K562 (cell line): ENCODE data around the gene TM4SF4. TPM values are rescaled to one million over a fixed set of nuclear protein-coding genes. Genes with fewer than 3 reads are reported as not detected.
A peak's percentile ranks its signal among the peaks of the same experiment; 100 is the strongest.

Source experiments
- ATAC-seq: fragments of 200-7000 bp; cut with Tn5 transposase; 3 replicates; pipeline ENCODE4 v1.9.1; 2020; ENCODE audit warnings: moderate library complexity
- BruUV-seq: library from RNA; stranded (reverse); fragments of 400-500 nt; replicated peaks from 2 replicates; lab custom pipeline; 2021; lab: Mats Ljungman, UMichigan
- CTCF ChIA-PET: fragments of 300-600 bp; formaldehyde crosslinking; extraction: SDS; loops from one replicate; lab custom pipeline; 2021; ENCODE audit warnings: low intra/inter-chr PET ratio; lab: Yijun Ruan, JAX
- POLR2A ChIA-PET: fragments of 300-600, 350-650 bp; sonication (Branson Sonifier 250); formaldehyde crosslinking; extraction: SDS; loops from one replicate; lab custom pipeline; 2021; ENCODE audit warnings: antibody characterized with exemption, inconsistent platforms; lab: Yijun Ruan, JAX
- DNase-seq, 4 experiments: peaks; one replicate each; pipeline versions ENCODE4 v3.0.0 to v3.0.0-alpha.2; 2011 to 2018; ENCODE audit warnings: low spot score in 3 of 4, mixed read lengths in 3 of 4; ENCODE audit errors: extremely low read depth in 1 of 4
- FAIRE-seq: peaks from 2 replicates; lab custom pipeline; 2011; peaks lifted over from hg19 to GRCh38; lab: Jason Lieb, UNC
- H2AFZ ChIP-seq: 2 replicates; pipeline ENCODE4 v1.6.0; 2011; ENCODE audit warnings: low read depth, low read length, control low read depth, inconsistent platforms
- H3K27ac ChIP-seq: fragments of 200-600 bp; 3 replicates; pipeline ENCODE4 v1.8.0; 2011; ENCODE audit warnings: low read depth, mild to moderate bottlenecking, control low read depth, inconsistent platforms, low read length, moderate library complexity, mixed read lengths; ENCODE audit errors: extremely low read depth
- H3K27me3 ChIP-seq, 2 experiments: fragments of 300-600 bp in 1 of 2; 2 replicates in 1 of 2; 3 replicates in 1 of 2; pipeline versions ENCODE4 v1.6.0 to v1.8.0; 2011; ENCODE audit warnings: inconsistent platforms in 2 of 2, low read length in 2 of 2, mild to moderate bottlenecking in 1 of 2, mixed read lengths in 1 of 2, moderate library complexity in 1 of 2; ENCODE audit not compliant: control insufficient read depth in 2 of 2, insufficient read depth in 2 of 2
- H3K36me3 ChIP-seq: fragments of 300-600 bp; 3 replicates; pipeline ENCODE4 v1.8.0; 2011; ENCODE audit warnings: mild to moderate bottlenecking, low read length, inconsistent platforms; ENCODE audit not compliant: control insufficient read depth, insufficient read depth
- H3K4me1 ChIP-seq, 2 experiments: fragments of 200-600 bp in 1 of 2; replicated peaks in 1 of 2; 2 replicates in 1 of 2; 3 replicates in 1 of 2; pipeline versions ENCODE4 v1.5.1 to v1.8.0; 2011; ENCODE audit warnings: inconsistent platforms in 2 of 2, low read length in 2 of 2, mild to moderate bottlenecking in 1 of 2, mixed read lengths in 1 of 2, moderate library complexity in 1 of 2; ENCODE audit not compliant: control insufficient read depth in 2 of 2, insufficient read depth in 2 of 2
- H3K4me2 ChIP-seq: 2 replicates; pipeline ENCODE4 v1.6.1; 2011; ENCODE audit warnings: low read length, control low read depth, inconsistent platforms, mixed read lengths; ENCODE audit not compliant: insufficient read depth
- H3K4me3 ChIP-seq: fragments of 200-600 bp; sonication (generic), shearing (Covaris generic); 2 replicates; pipeline ENCODE4 v1.5.1; 2016; ENCODE audit warnings: control low read depth, inconsistent platforms
- H3K79me2 ChIP-seq: fragments of 200-600 bp; 3 replicates; pipeline ENCODE4 v1.8.0; 2011; ENCODE audit warnings: low read length, inconsistent platforms; ENCODE audit not compliant: control insufficient read depth, insufficient read depth
- H3K9ac ChIP-seq, 2 experiments: 2 replicates each; pipeline versions ENCODE4 v1.6.0 to v1.6.1; 2011; ENCODE audit warnings: low read depth in 2 of 2, low read length in 2 of 2, control low read depth in 1 of 2, inconsistent platforms in 1 of 2, mild to moderate bottlenecking in 1 of 2, mixed read lengths in 1 of 2; ENCODE audit not compliant: insufficient read depth in 1 of 2
- H3K9me1 ChIP-seq: one replicate; pipeline ENCODE4 v1.6.0; 2011; ENCODE audit warnings: inconsistent platforms, mild to moderate bottlenecking, low read length, moderate library complexity; ENCODE audit not compliant: control insufficient read depth, insufficient read depth
- H3K9me3 ChIP-seq: replicated peaks from 2 replicates; pipeline ENCODE4 v1.5.1; 2011; ENCODE audit warnings: low read depth, low read length, inconsistent platforms; ENCODE audit not compliant: control insufficient read depth, insufficient read depth
- H4K20me1 ChIP-seq: replicated peaks from 2 replicates; pipeline ENCODE4 v1.6.1; 2011; ENCODE audit warnings: low read length, inconsistent platforms, mixed read lengths; ENCODE audit not compliant: control insufficient read depth, insufficient read depth
- ESRRB ChIP-seq: fragments of 250-450 bp; sonication (Bioruptor Pico); IDR thresholded peaks from 2 replicates; pipeline ENCODE4 v1.5.0; 2020; ENCODE audit warnings: mild to moderate bottlenecking, moderate library complexity, borderline replicate concordance
- NELFE ChIP-seq: IDR thresholded peaks from 2 replicates; pipeline ENCODE4 v1.6.1; 2011; ENCODE audit warnings: mild to moderate bottlenecking; ENCODE audit not compliant: insufficient read depth, insufficient read length
- NR3C1 ChIP-seq: sonication (generic); formaldehyde crosslinking; IDR thresholded peaks from 2 replicates; pipeline ENCODE4 v1.8.1; 2022; ENCODE audit warnings: missing genetic modification reagents
- NRF1 ChIP-seq, 2 experiments: fragments of 450-650 bp; IDR thresholded peaks in 1 of 2; conservative IDR thresholded peaks in 1 of 2; 2 replicates each; pipeline ENCODE4 v1.6.1; 2014; ENCODE audit warnings: mild to moderate bottlenecking in 2 of 2
- PTTG1 ChIP-seq: fragments of 450-650 bp; IDR thresholded peaks from 2 replicates; pipeline ENCODE4 v1.6.1; 2016; ENCODE audit warnings: low read depth, mild to moderate bottlenecking, missing genetic modification characterization, missing compliant biosample characterization
- TSC22D4 ChIP-seq: fragments of 450-650 bp; IDR thresholded peaks from 2 replicates; pipeline ENCODE4 v1.6.1; 2016; ENCODE audit warnings: missing genetic modification characterization, missing biosample characterization, control low read depth
- WHSC1 ChIP-seq: IDR thresholded peaks from one replicate; pipeline ENCODE4 v1.6.1; 2012; ENCODE audit warnings: low read length, control low read depth, inconsistent platforms
- WGBS: fragments of 100-300 bp; shearing (Covaris generic); methylation state at CpG from one replicate; pipeline ENCODE4 v1.1.6; 2016; ENCODE audit warnings: low coverage, mixed read lengths; ENCODE audit not compliant: insufficient coverage; ENCODE audit errors: missing lambda C conversion rate; 5-methylcytosine and 5-hydroxymethylcytosine counted together
- in situ Hi-C: fragments of 300-500 bp; cut with MboI; formaldehyde crosslinking; loops from 4 replicates; pipeline ENCODE4 v1.15.0; 2018; ENCODE audit warnings: inconsistent platforms, mixed read lengths
- intact Hi-C: fragments of 100-400 bp; cut with micrococcal nuclease; formaldehyde crosslinking; loops from 2 replicates; pipeline ENCODE4 v1.14.2; 2022
- polyA plus RNA-seq, 8 experiments: library from polyadenylated mRNA; depleted of rRNA in 4 of 8; stranded (reverse) in 5 of 8; unstranded in 3 of 8; fragments of >200 nt; fragmentation: Nextera tagmentation in 2 of 8; fragmentation: Illumina TruSeq in 1 of 8; extraction: Ambion mirVana in 2 of 8; extraction: Trizol in 1 of 8; gene quantifications; 2 replicates each; pipeline versions ENCODE4 v1.2.1 to v1.2.3, GENCODE V29; 2011 to 2014; ENCODE audit warnings: inconsistent platforms in 1 of 8, missing spikeins in 1 of 8
- total RNA-seq, 7 experiments: library from RNA; depleted of rRNA in 6 of 7; stranded (reverse); fragments of >200 nt in 6 of 7; fragmentation: Illumina TruSeq in 2 of 7; extraction: Trizol in 2 of 7; gene quantifications; 2 replicates each; pipeline versions ENCODE4 v1.2.1 to v1.2.3, GENCODE V29; 2011 to 2021; ENCODE audit warnings: low replicate concordance in 1 of 7
- TF ChIP-seq, protein P1 (sequence below): IDR thresholded peaks from 2 replicates; pipeline ENCODE4 v1.6.1; 2016; ENCODE audit warnings: missing genetic modification characterization, missing compliant biosample characterization
- TF ChIP-seq, protein P2 (sequence below): fragments of 450-650 bp; formaldehyde crosslinking; IDR thresholded peaks from 2 replicates; pipeline ENCODE4 v1.4.0; 2022; ENCODE audit warnings: missing genetic modification characterization
- TF ChIP-seq, protein P3 (sequence below): fragments of 250-450 bp; sonication (Bioruptor Pico); IDR thresholded peaks from 2 replicates; pipeline ENCODE4 v1.8.0; 2021; ENCODE audit warnings: moderate library complexity, mild to moderate bottlenecking, inconsistent platforms

Gene TM4SF4
- total and polyA plus RNA-seq, 9 of the 15 experiments (the other 6 are each of a cell fraction or from before 2014, with no cell fraction given) = 0.31 TPM; not detected in 8

DNA sequence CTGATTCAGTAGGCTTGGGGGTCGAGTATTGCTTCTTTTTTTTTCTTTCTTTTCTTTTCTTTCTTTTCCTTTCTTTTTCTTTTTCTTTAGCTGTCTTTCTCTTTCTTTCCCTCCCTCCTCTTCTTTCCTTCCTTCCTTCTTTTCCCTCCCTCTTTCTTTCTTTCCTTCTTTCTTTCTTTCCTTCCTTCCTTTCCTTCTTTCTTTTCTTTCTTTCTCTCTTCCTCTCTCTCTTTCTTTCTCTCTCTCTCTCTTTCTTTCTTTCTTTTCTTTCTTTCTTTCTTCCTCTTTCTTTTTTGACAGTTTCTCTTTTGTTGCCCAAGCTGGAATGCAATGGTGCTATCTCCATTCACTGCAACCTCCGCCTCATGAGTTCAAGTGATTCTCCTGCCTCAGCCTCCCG lies 36.0 kb downstream of the TM4SF4 start:
- H3K9ac ChIP-seq = no peak overlapping the region
- H3K9me3 ChIP-seq = no peaks in the 10 kb centered on the region
- POLR2A ChIA-PET = no interaction called here
- H3K4me1 ChIP-seq = no peaks in the 10 kb centered on the region
- H3K27ac ChIP-seq = no peak overlapping the region
- WGBS = 0% methylated on average over 2 of the region's 3 CpGs
- no peaks in the 10 kb centered on the region; the same call in 1 of the 2 replicates for H4K20me1 ChIP-seq
- no peak overlapping the region for H3K4me2 ChIP-seq
- intact Hi-C loops (no loop called here), in situ Hi-C loops (no loop called here)
- H3K79me2 ChIP-seq = no peaks in the 10 kb centered on the region
- no TSS peak for BruUV-seq
- H3K36me3 ChIP-seq = no peaks in the 10 kb centered on the region
- H3K27me3 ChIP-seq = peaks cover 3 to 20% of the 10 kb centered on the region in 2 experiments; a peak in 4 of 5 replicates
- FAIRE-seq (no peak), ATAC-seq (no peak), DNase-seq (no peak)
- no peak overlapping the region for H3K4me3 ChIP-seq
- H2AFZ ChIP-seq = no peak overlapping the region
- CTCF ChIA-PET = no interaction called here
- H3K9me1 ChIP-seq = no peaks in the 10 kb centered on the region
- no peak for TF ChIP-seq PTTG1 (tag)
- TF ChIP-seq, protein P1, sequence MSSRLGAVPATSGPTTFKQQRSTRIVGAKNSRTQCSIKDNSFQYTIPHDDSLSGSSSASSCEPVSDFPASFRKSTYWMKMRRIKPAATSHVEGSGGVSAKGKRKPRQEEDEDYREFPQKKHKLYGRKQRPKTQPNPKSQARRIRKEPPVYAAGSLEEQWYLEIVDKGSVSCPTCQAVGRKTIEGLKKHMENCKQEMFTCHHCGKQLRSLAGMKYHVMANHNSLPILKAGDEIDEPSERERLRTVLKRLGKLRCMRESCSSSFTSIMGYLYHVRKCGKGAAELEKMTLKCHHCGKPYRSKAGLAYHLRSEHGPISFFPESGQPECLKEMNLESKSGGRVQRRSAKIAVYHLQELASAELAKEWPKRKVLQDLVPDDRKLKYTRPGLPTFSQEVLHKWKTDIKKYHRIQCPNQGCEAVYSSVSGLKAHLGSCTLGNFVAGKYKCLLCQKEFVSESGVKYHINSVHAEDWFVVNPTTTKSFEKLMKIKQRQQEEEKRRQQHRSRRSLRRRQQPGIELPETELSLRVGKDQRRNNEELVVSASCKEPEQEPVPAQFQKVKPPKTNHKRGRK (tag) = peak; percentile 85

DNA sequence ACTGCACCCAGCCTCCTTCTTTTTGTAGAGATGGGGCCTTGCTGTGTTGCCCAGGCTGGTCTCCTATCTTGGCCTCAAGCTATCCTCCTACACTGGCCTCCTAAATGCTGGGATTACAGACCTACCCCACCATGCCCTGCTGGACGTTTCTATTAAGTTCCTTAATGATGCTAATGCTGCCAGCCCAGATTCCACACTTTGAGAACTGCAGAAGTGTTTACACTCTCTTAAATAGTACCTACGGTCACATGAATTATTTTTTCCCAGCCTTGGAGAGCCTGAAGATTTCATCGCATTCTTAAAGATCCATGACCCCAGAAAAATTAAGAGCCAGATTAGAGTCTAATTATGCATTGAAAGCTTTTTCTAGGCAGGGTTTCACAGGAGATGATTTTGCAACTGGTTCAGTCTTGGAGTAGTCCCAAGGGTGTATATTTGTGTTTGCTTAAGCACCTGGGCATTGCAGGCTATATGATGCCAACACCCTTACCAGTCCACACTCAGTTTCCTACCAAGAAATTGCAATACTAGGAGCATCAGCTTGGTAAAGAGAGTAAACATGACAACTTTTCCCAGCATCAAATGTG lies 36.6 kb downstream of the TM4SF4 start:
- Histone ChIP-seq H3K4me2 (no peak overlapping the region), H2AFZ (no peak overlapping the region), H3K9me3 (no peaks in the 10 kb centered on the region), H3K79me2 (no peaks in the 10 kb centered on the region), H3K9me1 (no peaks in the 10 kb centered on the region), H4K20me1 (no peaks in the 10 kb centered on the region; the same call in 1 of the 2 replicates), H3K4me3 (no peak overlapping the region), H3K27me3 (peaks cover 3 to 20% of the 10 kb centered on the region in 2 experiments; a peak in 4 of 5 replicates), H3K36me3 (no peaks in the 10 kb centered on the region), H3K9ac (no peak overlapping the region), H3K4me1 (no peaks in the 10 kb centered on the region), H3K27ac (no peak overlapping the region)
- FAIRE-seq (no peak), DNase-seq (no peak), ATAC-seq (no peak)
- intact Hi-C loops (no loop called here), in situ Hi-C loops (no loop called here)
- WGBS = 0% methylated on average over 3 of the region's 3 CpGs
- CTCF ChIA-PET = no interaction called here
- no TSS peak for BruUV-seq
- POLR2A ChIA-PET = interaction anchor here (0.6 kb wide), 1 partner anchor 271 kb away, joined by 3 read pairs; no protein-coding TSS in a partner anchor
- no peak for TF ChIP-seq ESRRB
- TF ChIP-seq NRF1 (conservative IDR thresholded peaks at IDR 0.05 in 1 of 2, IDR thresholded peaks at IDR 0.05 in 1 of 2) = no peak
- TF ChIP-seq NR3C1 = no peak
- TF ChIP-seq, protein P2, sequence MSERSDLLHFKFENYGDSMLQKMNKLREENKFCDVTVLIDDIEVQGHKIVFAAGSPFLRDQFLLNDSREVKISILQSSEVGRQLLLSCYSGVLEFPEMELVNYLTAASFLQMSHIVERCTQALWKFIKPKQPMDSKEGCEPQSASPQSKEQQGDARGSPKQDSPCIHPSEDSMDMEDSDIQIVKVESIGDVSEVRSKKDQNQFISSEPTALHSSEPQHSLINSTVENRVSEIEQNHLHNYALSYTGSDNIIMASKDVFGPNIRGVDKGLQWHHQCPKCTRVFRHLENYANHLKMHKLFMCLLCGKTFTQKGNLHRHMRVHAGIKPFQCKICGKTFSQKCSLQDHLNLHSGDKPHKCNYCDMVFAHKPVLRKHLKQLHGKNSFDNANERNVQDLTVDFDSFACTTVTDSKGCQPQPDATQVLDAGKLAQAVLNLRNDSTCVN (CRISPR knock-in tag) = no peak
- TF ChIP-seq NELFE = no peak
- no peak for TF ChIP-seq TSC22D4
- TF ChIP-seq, protein P3, sequence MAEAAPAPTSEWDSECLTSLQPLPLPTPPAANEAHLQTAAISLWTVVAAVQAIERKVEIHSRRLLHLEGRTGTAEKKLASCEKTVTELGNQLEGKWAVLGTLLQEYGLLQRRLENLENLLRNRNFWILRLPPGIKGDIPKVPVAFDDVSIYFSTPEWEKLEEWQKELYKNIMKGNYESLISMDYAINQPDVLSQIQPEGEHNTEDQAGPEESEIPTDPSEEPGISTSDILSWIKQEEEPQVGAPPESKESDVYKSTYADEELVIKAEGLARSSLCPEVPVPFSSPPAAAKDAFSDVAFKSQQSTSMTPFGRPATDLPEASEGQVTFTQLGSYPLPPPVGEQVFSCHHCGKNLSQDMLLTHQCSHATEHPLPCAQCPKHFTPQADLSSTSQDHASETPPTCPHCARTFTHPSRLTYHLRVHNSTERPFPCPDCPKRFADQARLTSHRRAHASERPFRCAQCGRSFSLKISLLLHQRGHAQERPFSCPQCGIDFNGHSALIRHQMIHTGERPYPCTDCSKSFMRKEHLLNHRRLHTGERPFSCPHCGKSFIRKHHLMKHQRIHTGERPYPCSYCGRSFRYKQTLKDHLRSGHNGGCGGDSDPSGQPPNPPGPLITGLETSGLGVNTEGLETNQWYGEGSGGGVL (CRISPR knock-in tag) = no peak
- TF ChIP-seq WHSC1 = no peak
